Fibroblast of lung (primary cell): Measurements from ENCODE around the gene DAPK1.

Experiments
- EZH2 ChIP-seq: IDR thresholded peaks from 2 replicates; pipeline ENCODE4 v1.5.1; 2012; ENCODE audit warnings: low read length, control low read depth, mild to moderate bottlenecking; ENCODE audit errors: missing control alignments
- TF ChIP-seq, protein P1 (sequence below), 2 donors: IDR thresholded peaks in 1 of 2; conservative IDR thresholded peaks in 1 of 2; 1 replicate in 1 of 2; 2 replicates in 1 of 2; pipeline ENCODE4 v1.5.1; 2011 to 2012; ENCODE audit warnings: low read length in 2 of 2, control low read depth in 1 of 2, inconsistent platforms in 1 of 2, low read depth in 1 of 2, mild to moderate bottlenecking in 1 of 2

DNA sequence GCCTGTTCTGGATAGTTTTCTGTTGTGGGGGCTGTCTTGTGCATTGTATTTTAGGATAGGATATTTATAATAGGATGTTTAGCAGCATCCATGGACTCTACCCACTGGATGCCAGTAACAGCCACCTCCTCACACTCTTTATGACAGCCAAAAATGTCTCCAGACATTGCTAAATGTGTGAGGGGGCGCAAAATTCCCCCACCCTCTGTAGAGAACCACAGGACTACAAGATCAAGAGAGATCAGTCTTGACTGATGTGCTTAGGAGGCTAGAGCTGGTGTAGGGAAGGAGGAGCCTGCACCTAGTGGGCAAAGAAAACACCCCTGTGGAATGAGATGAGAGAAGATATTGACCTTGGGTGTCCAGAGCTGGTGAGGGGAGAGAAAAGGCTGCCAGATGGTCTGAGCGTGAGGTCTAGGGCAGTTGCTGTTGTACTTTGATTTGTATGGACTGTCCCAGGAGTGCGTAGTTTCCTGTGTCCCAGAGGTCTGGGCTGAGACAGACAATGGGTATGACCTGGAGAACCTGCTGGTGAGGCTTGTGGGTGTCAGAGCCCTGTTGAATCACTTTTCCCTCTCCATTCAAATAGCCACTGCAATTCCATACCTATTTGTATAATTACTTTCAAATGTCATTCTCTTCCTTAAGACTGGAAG is 16.3 kb downstream of the DAPK1 start:
- TF ChIP-seq, protein P1, sequence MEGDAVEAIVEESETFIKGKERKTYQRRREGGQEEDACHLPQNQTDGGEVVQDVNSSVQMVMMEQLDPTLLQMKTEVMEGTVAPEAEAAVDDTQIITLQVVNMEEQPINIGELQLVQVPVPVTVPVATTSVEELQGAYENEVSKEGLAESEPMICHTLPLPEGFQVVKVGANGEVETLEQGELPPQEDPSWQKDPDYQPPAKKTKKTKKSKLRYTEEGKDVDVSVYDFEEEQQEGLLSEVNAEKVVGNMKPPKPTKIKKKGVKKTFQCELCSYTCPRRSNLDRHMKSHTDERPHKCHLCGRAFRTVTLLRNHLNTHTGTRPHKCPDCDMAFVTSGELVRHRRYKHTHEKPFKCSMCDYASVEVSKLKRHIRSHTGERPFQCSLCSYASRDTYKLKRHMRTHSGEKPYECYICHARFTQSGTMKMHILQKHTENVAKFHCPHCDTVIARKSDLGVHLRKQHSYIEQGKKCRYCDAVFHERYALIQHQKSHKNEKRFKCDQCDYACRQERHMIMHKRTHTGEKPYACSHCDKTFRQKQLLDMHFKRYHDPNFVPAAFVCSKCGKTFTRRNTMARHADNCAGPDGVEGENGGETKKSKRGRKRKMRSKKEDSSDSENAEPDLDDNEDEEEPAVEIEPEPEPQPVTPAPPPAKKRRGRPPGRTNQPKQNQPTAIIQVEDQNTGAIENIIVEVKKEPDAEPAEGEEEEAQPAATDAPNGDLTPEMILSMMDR (conservative IDR thresholded peaks at IDR 0.05 in 1 of 2, IDR thresholded peaks at IDR 0.05 in 1 of 2; ENCODE audit: low read depth in 1 of 2, low read length in 2 of 2), result no peak
- no peak for TF ChIP-seq EZH2
